Posterior vena cava (tissue), 2 donors: Measurements from ENCODE around the gene CPED1. TPM values are rescaled to one million over a fixed set of nuclear protein-coding genes. Genes with fewer than 3 reads are reported as not detected.
"Not testable (repeated sequence)": the region's sequence is repeated elsewhere in the genome, so short reads cannot be mapped to it uniquely, and the experiment has no call there.

ENCODE experiments used
- DNase-seq: peaks from one replicate; pipeline ENCODE4 v3.0.0-alpha.2; 2020; ENCODE audit warnings: low spot score
- intact Hi-C, 2 donors: fragments of 100-400 bp; cut with DNase I; formaldehyde crosslinking; loops; one replicate each; pipeline versions ENCODE4 v1.14.1 to v1.14.2; 2022 to 2023
- total RNA-seq, 2 donors: library from RNA; stranded (reverse); fragmentation: NEBNext Ultra II Directional; extraction: Animal tissue kit (Norgen Biotek cat#: 25700); gene quantifications; one replicate each; pipeline ENCODE4 v1.2.1, GENCODE V29; 2021
- donor health status: DM: yes; HTN: yes; CAD: no.
- donor health status: DM: yes; HTN: yes; CAD: no.

CPED1 gene
- total RNA-seq, 2 donors from 2014 or later: 99.6 to 120 TPM

- intact Hi-C loops: no loop called here
- no peak for DNase-seq
Observed at GRCh38 chr7:121275204-121275603, 286.7 kb downstream of the CPED1 start.

- DNase-seq: no peak
- intact Hi-C loops: no loop called here
Observed at GRCh38 chr7:121276313-121276712, 287.8 kb downstream of the CPED1 start.

GRCh38 chr7:121278120-121279021, 289.9 kb downstream of the CPED1 start:
- no peak for DNase-seq
- intact Hi-C loops: no loop called here

- DNase-seq: no peak
- intact Hi-C loops: no loop called here
Observed at GRCh38 chr7:121279060-121279620, 290.6 kb downstream of the CPED1 start.

- intact Hi-C loops: no loop called here
- DNase-seq: no peak
Observed at GRCh38 chr7:121279822-121280221, 291.3 kb downstream of the CPED1 start.

- no peak for DNase-seq
- intact Hi-C loops: no loop called here
Observed at GRCh38 chr7:121280656-121281055, 292.1 kb downstream of the CPED1 start.

- intact Hi-C loops: no loop called here
- no peak for DNase-seq
Observed at GRCh38 chr7:121282129-121282528, 293.6 kb downstream of the CPED1 start.

GRCh38 chr7:121285066-121285667, 296.7 kb downstream of the CPED1 start:
- intact Hi-C loops: no loop called here
- DNase-seq: no peak

- no peak for DNase-seq
- intact Hi-C loops: no loop called here
Observed at GRCh38 chr7:121286186-121286585, 297.7 kb downstream of the CPED1 start.

- no peak for DNase-seq
- intact Hi-C loops: no loop called here
Observed at GRCh38 chr7:121286742-121287734, 298.5 kb downstream of the CPED1 start.

- intact Hi-C loops: no loop called here
- no peak for DNase-seq
Observed at GRCh38 chr7:121288894-121289293, 300.4 kb downstream of the CPED1 start.

- DNase-seq, intact Hi-C loops: not testable (repeated sequence)
Observed at GRCh38 chr7:121289930-121290329, 301.4 kb downstream of the CPED1 start.

GRCh38 chr7:121294448-121294992, 306.0 kb downstream of the CPED1 start:
- intact Hi-C loops: no loop called here
- no peak for DNase-seq

GRCh38 chr7:121297843-121298242, 309.3 kb downstream of the CPED1 start:
- no peak for DNase-seq
- intact Hi-C loops: no loop called here

GRCh38 chr7:121298831-121299239, 310.3 kb downstream of the CPED1 start:
- DNase-seq: no peak
- intact Hi-C loops: no loop called here

- DNase-seq: no peak
- intact Hi-C loops: no loop called here
Observed at GRCh38 chr7:121300685-121301420, 312.3 kb downstream of the CPED1 start.

- DNase-seq: no peak
- intact Hi-C loops: no loop called here
Observed at GRCh38 chr7:121301446-121302213, 313.1 kb downstream of the CPED1 start.
